SK-N-SH (cell line): ENCODE measurements around the gene PGAP3. TPM values are rescaled to one million over a fixed set of nuclear protein-coding genes. Genes with fewer than 3 reads are reported as not detected.

Experiments used
- CTCF ChIA-PET: fragments of 300-600, 350-600 bp; formaldehyde crosslinking; extraction: SDS; loops from one replicate; lab custom pipeline; 2021; lab: Yijun Ruan, JAX
- POLR2A ChIA-PET: fragments of 350-600 bp; sonication (Branson Sonifier 250); formaldehyde crosslinking; extraction: SDS; loops from one replicate; lab custom pipeline; 2020; ENCODE audit warnings: antibody characterized with exemption, inconsistent platforms; lab: Yijun Ruan, JAX
- DNase-seq: peaks from one replicate; pipeline ENCODE4 v3.0.0; 2012
- H2AFZ ChIP-seq: fragments of 200-600 bp; sonication (generic); 2 replicates; pipeline ENCODE4 v1.8.1; 2016; ENCODE audit warnings: antibody characterized with exemption, mild to moderate bottlenecking, low read depth
- H3F3A ChIP-seq: fragments of 200-600 bp; sonication (generic); replicated peaks from 2 replicates; pipeline ENCODE3; 2016; ENCODE audit warnings: antibody characterized with exemption, mild to moderate bottlenecking; ENCODE audit not compliant: insufficient read depth
- H3K27ac ChIP-seq, 2 experiments: fragments of 200-500 bp in 1 of 2; fragments of 200-600 bp in 1 of 2; sonication (Bioruptor generic) in 1 of 2; sonication (generic), shearing (Covaris generic) in 1 of 2; 2 replicates each; pipeline versions ENCODE4 v1.5.1 to v1.6.1; 2014 to 2016; ENCODE audit warnings: low read depth in 2 of 2, inconsistent platforms in 1 of 2, low read length in 1 of 2, mild to moderate bottlenecking in 1 of 2, mixed read lengths in 1 of 2
- H3K27me3 ChIP-seq: fragments of 200-600 bp; sonication (generic), shearing (Covaris generic); 2 replicates; pipeline ENCODE4 v1.6.1; 2016; ENCODE audit warnings: mixed run types; ENCODE audit not compliant: insufficient read depth
- H3K36me3 ChIP-seq, 2 experiments: fragments of 200-500 bp in 1 of 2; fragments of 200-600 bp in 1 of 2; sonication (Bioruptor generic) in 1 of 2; sonication (generic) in 1 of 2; replicated peaks in 1 of 2; 2 replicates each; pipeline versions ENCODE3 to v1.5.1; 2014 to 2016; ENCODE audit warnings: low read length in 1 of 2, mild to moderate bottlenecking in 1 of 2; ENCODE audit not compliant: insufficient read depth in 2 of 2, control insufficient read depth in 1 of 2
- H3K4me1 ChIP-seq, 2 experiments: fragments of 200-500 bp in 1 of 2; fragments of 200-600 bp in 1 of 2; sonication (Bioruptor generic) in 1 of 2; sonication (generic), shearing (Covaris generic) in 1 of 2; 2 replicates each; pipeline versions ENCODE4 v1.5.1 to v1.6.1; 2014 to 2016; ENCODE audit warnings: low read depth in 1 of 2, low read length in 1 of 2, mixed run types in 1 of 2; ENCODE audit not compliant: insufficient read depth in 2 of 2, control insufficient read depth in 1 of 2
- H3K4me2 ChIP-seq: fragments of 200-600 bp; sonication (generic), shearing (Covaris generic); 2 replicates; pipeline ENCODE4 v1.6.1; 2017; ENCODE audit warnings: mixed run types
- H3K4me3 ChIP-seq, 2 experiments: fragments of 200-500 bp in 1 of 2; fragments of 200-600 bp in 1 of 2; sonication (Bioruptor generic) in 1 of 2; sonication (generic), shearing (Covaris generic) in 1 of 2; 2 replicates each; pipeline versions ENCODE4 v1.5.1 to v1.8.1; 2014 to 2016; ENCODE audit warnings: low read depth in 2 of 2, inconsistent platforms in 1 of 2, low read length in 1 of 2, mild to moderate bottlenecking in 1 of 2, mixed read lengths in 1 of 2, moderate library complexity in 1 of 2
- H3K79me2 ChIP-seq: fragments of 200-600 bp; sonication (generic); 2 replicates; pipeline ENCODE4 v1.8.1; 2017; ENCODE audit warnings: mild to moderate bottlenecking; ENCODE audit not compliant: insufficient read depth
- H3K9ac ChIP-seq: fragments of 200-600 bp; sonication (generic); 2 replicates; pipeline ENCODE4 v1.6.1; 2017; ENCODE audit warnings: mixed run types
- H3K9me2 ChIP-seq: fragments of 200-600 bp; sonication (generic); 2 replicates; pipeline ENCODE4 v1.6.1; 2017; ENCODE audit warnings: mixed run types
- H3K9me3 ChIP-seq: fragments of 200-600 bp; sonication (generic); 2 replicates; pipeline ENCODE4 v1.6.1; 2017; ENCODE audit warnings: mixed run types, mild to moderate bottlenecking, moderate library complexity
- H4K20me1 ChIP-seq: fragments of 200-600 bp; sonication (generic); 2 replicates; pipeline ENCODE4 v1.6.1; 2017; ENCODE audit warnings: mild to moderate bottlenecking, mixed run types; ENCODE audit not compliant: insufficient read depth
- CHD2 ChIP-seq: fragments of 150-350 bp; IDR thresholded peaks from 2 replicates; pipeline ENCODE4 v1.6.1; 2018; ENCODE audit warnings: low read length; ENCODE audit not compliant: partially characterized antibody
- ELF1 ChIP-seq: IDR thresholded peaks from 2 replicates; pipeline ENCODE4 v1.4.0; 2012
- EP300 ChIP-seq, 2 experiments: IDR thresholded peaks; 2 replicates each; pipeline versions ENCODE4 v1.4.0 to v1.6.1; 2012; ENCODE audit warnings: borderline replicate concordance in 1 of 2, low read depth in 1 of 2, low read length in 1 of 2
- GABPA ChIP-seq: IDR thresholded peaks from 2 replicates; pipeline ENCODE4 v1.4.0; 2012; ENCODE audit warnings: low read depth, mild to moderate bottlenecking
- GATA2 ChIP-seq: sonication (generic); formaldehyde crosslinking; IDR thresholded peaks from 2 replicates; pipeline ENCODE4 v1.5.0; 2020; ENCODE audit warnings: mild to moderate bottlenecking, missing genetic modification reagents
- JUND ChIP-seq: IDR thresholded peaks from 2 replicates; pipeline ENCODE4 v1.4.0; 2012
- MEF2A ChIP-seq: IDR thresholded peaks from 2 replicates; pipeline ENCODE4 v1.4.0; 2012; ENCODE audit warnings: low read depth, borderline replicate concordance
- MXI1 ChIP-seq: IDR thresholded peaks from 2 replicates; pipeline ENCODE4 v1.6.1; 2012; ENCODE audit warnings: mild to moderate bottlenecking, low read depth, low read length, improper control_type of control experiment
- NFIC ChIP-seq: IDR thresholded peaks from 2 replicates; pipeline ENCODE4 v1.4.0; 2012; ENCODE audit warnings: borderline replicate concordance
- NRF1 ChIP-seq: IDR thresholded peaks from 2 replicates; pipeline ENCODE4 v1.6.1; 2012; ENCODE audit warnings: low read depth, mild to moderate bottlenecking, low read length
- POLR2AphosphoS5 ChIP-seq: IDR thresholded peaks from 2 replicates; pipeline ENCODE4 v1.6.1; 2012; ENCODE audit warnings: low read depth, low read length
- RCOR1 ChIP-seq: fragments of 150-350 bp; IDR thresholded peaks from 2 replicates; pipeline ENCODE4 v1.6.1; 2017; ENCODE audit warnings: antibody characterized with exemption, low read length
- RFX5 ChIP-seq: IDR thresholded peaks from 2 replicates; pipeline ENCODE4 v1.6.1; 2012; ENCODE audit warnings: mild to moderate bottlenecking, improper control_type of control experiment, low read length
- RXRA ChIP-seq: IDR thresholded peaks from 2 replicates; pipeline ENCODE4 v1.4.0; 2012; ENCODE audit warnings: low read depth, mild to moderate bottlenecking, borderline replicate concordance
- SIN3A ChIP-seq: IDR thresholded peaks from 2 replicates; pipeline ENCODE4 v1.6.1; 2012; ENCODE audit warnings: low read depth, mild to moderate bottlenecking, low read length, moderate library complexity, borderline replicate concordance
- TAF1 ChIP-seq: IDR thresholded peaks from 2 replicates; pipeline ENCODE4 v1.6.1; 2012; ENCODE audit warnings: low read depth, mild to moderate bottlenecking, low read length, moderate library complexity, borderline replicate concordance
- TCF12 ChIP-seq: IDR thresholded peaks from 2 replicates; pipeline ENCODE4 v1.4.0; 2012
- YY1 ChIP-seq: IDR thresholded peaks from 2 replicates; pipeline ENCODE4 v1.4.0; 2012; ENCODE audit warnings: low read depth, mild to moderate bottlenecking
- WGBS: methylation state at CpG from one replicate; pipeline ENCODE4 v1.1.6; 2017; ENCODE audit warnings: low lambda C conversion rate; 5-methylcytosine and 5-hydroxymethylcytosine counted together
- polyA plus RNA-seq, 3 experiments: library from polyadenylated mRNA; depleted of rRNA; stranded (reverse); fragments of >200 nt; gene quantifications; 2 replicates each; pipeline ENCODE4 v1.2.3, GENCODE V29; 2012
- TF ChIP-seq, protein P1 (sequence below): fragments of 150-350 bp; IDR thresholded peaks from 2 replicates; pipeline ENCODE4 v1.6.1; 2016; ENCODE audit warnings: mild to moderate bottlenecking, low read depth, low read length
- TF ChIP-seq, protein P2 (sequence below): IDR thresholded peaks from 2 replicates; pipeline ENCODE4 v1.4.0; 2012; ENCODE audit warnings: low read depth
- TF ChIP-seq, protein P3 (sequence below): IDR thresholded peaks from 2 replicates; pipeline ENCODE4 v1.4.0; 2012; ENCODE audit warnings: low read depth, borderline replicate concordance
- TF ChIP-seq, protein P4 (sequence below): IDR thresholded peaks from 2 replicates; pipeline ENCODE4 v1.6.1; 2012; ENCODE audit warnings: mild to moderate bottlenecking, low read depth, low read length, moderate library complexity
- TF ChIP-seq, protein P5 (sequence below): IDR thresholded peaks from 2 replicates; pipeline ENCODE4; 2012
- TF ChIP-seq, protein P6 (sequence below): IDR thresholded peaks from 2 replicates; pipeline ENCODE4 v1.4.0; 2012; ENCODE audit warnings: low read depth, borderline replicate concordance

PGAP3 gene
- polyA plus RNA-seq, 1 of the 3 experiments (the other 2 are of a cell fraction) = 20.9 TPM

DNA sequence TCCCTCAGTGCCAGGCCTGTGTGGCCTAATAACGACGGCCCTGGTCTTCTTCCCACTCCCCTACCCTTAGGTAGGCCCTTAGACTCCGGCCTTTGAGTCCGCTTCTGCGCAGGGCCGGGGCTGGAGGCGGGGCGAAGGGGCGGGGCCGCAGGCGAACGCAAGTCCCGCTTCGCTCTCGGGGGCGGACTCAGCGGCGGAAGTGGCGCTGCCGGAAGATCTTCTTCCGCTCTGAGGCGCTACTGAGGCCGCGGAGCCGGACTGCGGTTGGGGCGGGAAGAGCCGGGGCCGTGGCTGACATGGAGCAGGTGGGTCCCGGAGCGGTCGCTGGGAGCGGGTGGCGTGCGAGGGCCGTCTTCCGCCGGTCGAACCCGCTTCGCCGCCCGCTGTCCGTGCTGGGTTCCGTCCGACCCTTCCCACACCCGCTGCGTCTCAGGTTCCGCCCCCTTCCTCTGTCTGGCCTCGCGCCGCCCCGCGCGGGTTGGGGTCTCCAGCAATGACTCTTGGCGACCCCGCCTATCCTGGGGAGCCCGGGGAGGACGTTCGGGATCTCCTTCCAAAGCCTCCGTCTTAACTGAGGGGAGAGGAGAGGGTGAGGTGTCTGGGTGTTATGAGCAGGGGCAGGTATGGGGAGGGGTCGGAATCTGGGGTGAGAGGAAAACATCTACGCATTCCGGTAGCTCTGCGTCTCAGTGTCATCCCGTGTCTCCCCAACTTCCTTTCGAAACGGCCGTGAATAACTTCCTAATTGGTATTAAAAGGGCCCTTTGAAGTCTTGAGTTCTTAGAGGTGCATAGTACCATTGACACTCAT, 50.7 kb downstream of the PGAP3 start, which contains the start of gene STARD3:
Gene STARD3, plus strand, starts transcription at position 218 of the 810 bp plus-strand sequence. CDS start 16,388 bp downstream, outside the sequence.
- H3K36me3 ChIP-seq = no peaks in the 10 kb centered on the region
- H3K9me3 ChIP-seq = no peaks in the 10 kb centered on the region
- no peaks in the 10 kb centered on the region for H4K20me1 ChIP-seq
- POLR2A ChIA-PET = no interaction called here
- H3K4me1 ChIP-seq = peaks cover 0 to 21% of the 10 kb centered on the region in 2 experiments; a peak in 2 of 4 replicates
- TF ChIP-seq MXI1 (peak; percentile 48; the same call in 1 of the 2 replicates), NFIC (no peak), YY1 (no peak), TAF1 (peak; percentile 59; the same call in 1 of the 2 replicates), MEF2A (no peak), GABPA (peak; percentile 83), ELF1 (peak; percentile 66), JUND (no peak), EP300 (IDR thresholded peaks at IDR 0.05; ENCODE audit: borderline replicate concordance in 1 of 2, low read depth in 1 of 2, low read length in 1 of 2) (no peak), SIN3A (peak; percentile 49; the same call in 1 of the 2 replicates), POLR2AphosphoS5 (peak; percentile 87), RXRA (no peak), NRF1 (peak; percentile 67), RFX5 (no peak), GATA2 (CRISPR knock-in tag) (no peak), TCF12 (no peak), CHD2 (peak; percentile 37), RCOR1 (no peak)
- TF ChIP-seq, protein P1, sequence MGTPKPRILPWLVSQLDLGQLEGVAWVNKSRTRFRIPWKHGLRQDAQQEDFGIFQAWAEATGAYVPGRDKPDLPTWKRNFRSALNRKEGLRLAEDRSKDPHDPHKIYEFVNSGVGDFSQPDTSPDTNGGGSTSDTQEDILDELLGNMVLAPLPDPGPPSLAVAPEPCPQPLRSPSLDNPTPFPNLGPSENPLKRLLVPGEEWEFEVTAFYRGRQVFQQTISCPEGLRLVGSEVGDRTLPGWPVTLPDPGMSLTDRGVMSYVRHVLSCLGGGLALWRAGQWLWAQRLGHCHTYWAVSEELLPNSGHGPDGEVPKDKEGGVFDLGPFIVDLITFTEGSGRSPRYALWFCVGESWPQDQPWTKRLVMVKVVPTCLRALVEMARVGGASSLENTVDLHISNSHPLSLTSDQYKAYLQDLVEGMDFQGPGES = no peak
- TF ChIP-seq, protein P2, sequence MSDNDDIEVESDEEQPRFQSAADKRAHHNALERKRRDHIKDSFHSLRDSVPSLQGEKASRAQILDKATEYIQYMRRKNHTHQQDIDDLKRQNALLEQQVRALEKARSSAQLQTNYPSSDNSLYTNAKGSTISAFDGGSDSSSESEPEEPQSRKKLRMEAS = 0 out of 2 replicates have a peak, but pooled peaks have one; percentile 19
- TF ChIP-seq, protein P3, sequence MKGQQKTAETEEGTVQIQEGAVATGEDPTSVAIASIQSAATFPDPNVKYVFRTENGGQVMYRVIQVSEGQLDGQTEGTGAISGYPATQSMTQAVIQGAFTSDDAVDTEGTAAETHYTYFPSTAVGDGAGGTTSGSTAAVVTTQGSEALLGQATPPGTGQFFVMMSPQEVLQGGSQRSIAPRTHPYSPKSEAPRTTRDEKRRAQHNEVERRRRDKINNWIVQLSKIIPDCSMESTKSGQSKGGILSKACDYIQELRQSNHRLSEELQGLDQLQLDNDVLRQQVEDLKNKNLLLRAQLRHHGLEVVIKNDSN = 0 out of 2 replicates have a peak, but pooled peaks have one; percentile 8
- TF ChIP-seq, protein P4, sequence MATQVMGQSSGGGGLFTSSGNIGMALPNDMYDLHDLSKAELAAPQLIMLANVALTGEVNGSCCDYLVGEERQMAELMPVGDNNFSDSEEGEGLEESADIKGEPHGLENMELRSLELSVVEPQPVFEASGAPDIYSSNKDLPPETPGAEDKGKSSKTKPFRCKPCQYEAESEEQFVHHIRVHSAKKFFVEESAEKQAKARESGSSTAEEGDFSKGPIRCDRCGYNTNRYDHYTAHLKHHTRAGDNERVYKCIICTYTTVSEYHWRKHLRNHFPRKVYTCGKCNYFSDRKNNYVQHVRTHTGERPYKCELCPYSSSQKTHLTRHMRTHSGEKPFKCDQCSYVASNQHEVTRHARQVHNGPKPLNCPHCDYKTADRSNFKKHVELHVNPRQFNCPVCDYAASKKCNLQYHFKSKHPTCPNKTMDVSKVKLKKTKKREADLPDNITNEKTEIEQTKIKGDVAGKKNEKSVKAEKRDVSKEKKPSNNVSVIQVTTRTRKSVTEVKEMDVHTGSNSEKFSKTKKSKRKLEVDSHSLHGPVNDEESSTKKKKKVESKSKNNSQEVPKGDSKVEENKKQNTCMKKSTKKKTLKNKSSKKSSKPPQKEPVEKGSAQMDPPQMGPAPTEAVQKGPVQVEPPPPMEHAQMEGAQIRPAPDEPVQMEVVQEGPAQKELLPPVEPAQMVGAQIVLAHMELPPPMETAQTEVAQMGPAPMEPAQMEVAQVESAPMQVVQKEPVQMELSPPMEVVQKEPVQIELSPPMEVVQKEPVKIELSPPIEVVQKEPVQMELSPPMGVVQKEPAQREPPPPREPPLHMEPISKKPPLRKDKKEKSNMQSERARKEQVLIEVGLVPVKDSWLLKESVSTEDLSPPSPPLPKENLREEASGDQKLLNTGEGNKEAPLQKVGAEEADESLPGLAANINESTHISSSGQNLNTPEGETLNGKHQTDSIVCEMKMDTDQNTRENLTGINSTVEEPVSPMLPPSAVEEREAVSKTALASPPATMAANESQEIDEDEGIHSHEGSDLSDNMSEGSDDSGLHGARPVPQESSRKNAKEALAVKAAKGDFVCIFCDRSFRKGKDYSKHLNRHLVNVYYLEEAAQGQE = 0 out of 2 replicates have a peak, but pooled peaks have one; percentile 4
- TF ChIP-seq, protein P5, sequence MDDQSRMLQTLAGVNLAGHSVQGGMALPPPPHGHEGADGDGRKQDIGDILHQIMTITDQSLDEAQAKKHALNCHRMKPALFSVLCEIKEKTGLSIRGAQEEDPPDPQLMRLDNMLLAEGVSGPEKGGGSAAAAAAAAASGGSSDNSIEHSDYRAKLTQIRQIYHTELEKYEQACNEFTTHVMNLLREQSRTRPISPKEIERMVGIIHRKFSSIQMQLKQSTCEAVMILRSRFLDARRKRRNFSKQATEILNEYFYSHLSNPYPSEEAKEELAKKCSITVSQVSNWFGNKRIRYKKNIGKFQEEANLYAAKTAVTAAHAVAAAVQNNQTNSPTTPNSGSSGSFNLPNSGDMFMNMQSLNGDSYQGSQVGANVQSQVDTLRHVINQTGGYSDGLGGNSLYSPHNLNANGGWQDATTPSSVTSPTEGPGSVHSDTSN = 0 out of 2 replicates have a peak, but pooled peaks have one; percentile 17
- TF ChIP-seq, protein P6, sequence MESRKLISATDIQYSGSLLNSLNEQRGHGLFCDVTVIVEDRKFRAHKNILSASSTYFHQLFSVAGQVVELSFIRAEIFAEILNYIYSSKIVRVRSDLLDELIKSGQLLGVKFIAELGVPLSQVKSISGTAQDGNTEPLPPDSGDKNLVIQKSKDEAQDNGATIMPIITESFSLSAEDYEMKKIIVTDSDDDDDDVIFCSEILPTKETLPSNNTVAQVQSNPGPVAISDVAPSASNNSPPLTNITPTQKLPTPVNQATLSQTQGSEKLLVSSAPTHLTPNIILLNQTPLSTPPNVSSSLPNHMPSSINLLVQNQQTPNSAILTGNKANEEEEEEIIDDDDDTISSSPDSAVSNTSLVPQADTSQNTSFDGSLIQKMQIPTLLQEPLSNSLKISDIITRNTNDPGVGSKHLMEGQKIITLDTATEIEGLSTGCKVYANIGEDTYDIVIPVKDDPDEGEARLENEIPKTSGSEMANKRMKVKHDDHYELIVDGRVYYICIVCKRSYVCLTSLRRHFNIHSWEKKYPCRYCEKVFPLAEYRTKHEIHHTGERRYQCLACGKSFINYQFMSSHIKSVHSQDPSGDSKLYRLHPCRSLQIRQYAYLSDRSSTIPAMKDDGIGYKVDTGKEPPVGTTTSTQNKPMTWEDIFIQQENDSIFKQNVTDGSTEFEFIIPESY = no peak
- TF ChIP-seq, all 33 proteins: peak for 12
- Histone ChIP-seq H3K27ac (peak within 1 kb of the TSS; percentile 59 to 85), H3K9ac (peak within 1 kb of the TSS; percentile 86), H3F3A (no peaks in the 10 kb centered on the region), H2AFZ (peak within 1 kb of the TSS; percentile 89), H3K9me2 (no peaks in the 10 kb centered on the region), H3K4me3 (peak within 1 kb of the TSS; percentile 88 to 97), H3K27me3 (no peaks in the 10 kb centered on the region), H3K79me2 (peaks cover 51% of the 10 kb centered on the region), H3K4me2 (peak within 1 kb of the TSS; percentile 83)
- WGBS = 2% methylated on average over 24 of the region's 69 CpGs
- DNase-seq = peak; percentile 96
- CTCF ChIA-PET = interaction anchor here (0.9 to 17.4 kb wide), 5 partner anchors 15 to 89 kb away, joined by 3 to 332 read pairs (median 9); partner anchors contain the start of genes PNMT and PPP1R1B
